GM18502 (cell line): ENCODE results near the gene DRC1.

ENCODE experiments used
- ATAC-seq: cut with Tn5 transposase; IDR thresholded peaks from one replicate; pipeline ENCODE4 v1.9.1; 2021; ENCODE audit warnings: mild to moderate bottlenecking; ENCODE audit not compliant: unreplicated experiment, poor library complexity

DRC1 gene

GRCh38 chr2:26442301-26442700, 40.6 kb downstream of the DRC1 start:
- no peak for ATAC-seq

- no peak for ATAC-seq
Measured at GRCh38 chr2:26442707-26443106, 41.0 kb downstream of the DRC1 start.

- ATAC-seq, result no peak
Measured at GRCh38 chr2:26444236-26444635, 42.5 kb downstream of the DRC1 start.

GRCh38 chr2:26448651-26449050, 46.9 kb downstream of the DRC1 start:
- ATAC-seq, result no peak

- no peak for ATAC-seq
Measured at GRCh38 chr2:26449278-26450030, 47.7 kb downstream of the DRC1 start.

GRCh38 chr2:26450031-26450635, 48.4 kb downstream of the DRC1 start:
- ATAC-seq, result no peak

GRCh38 chr2:26451700-26452099, 50.0 kb downstream of the DRC1 start:
- ATAC-seq, result no peak

- ATAC-seq, result no peak
Measured at GRCh38 chr2:26453421-26454329, 52.0 kb downstream of the DRC1 start.

- ATAC-seq, result no peak
Measured at GRCh38 chr2:26454561-26455001, 52.9 kb downstream of the DRC1 start.

GRCh38 chr2:26455037-26455669, 53.4 kb downstream of the DRC1 start:
- no peak for ATAC-seq

- ATAC-seq, result no peak
Measured at GRCh38 chr2:26455670-26456439, 54.1 kb downstream of the DRC1 start.

- ATAC-seq, result no peak
Measured at GRCh38 chr2:26456440-26457250, 54.9 kb downstream of the DRC1 start.

- ATAC-seq, result no peak
Measured at GRCh38 chr2:26457251-26457666, 55.5 kb downstream of the DRC1 start.

- no peak for ATAC-seq
Measured at GRCh38 chr2:26457695-26458364, 56.1 kb downstream of the DRC1 start.

GRCh38 chr2:26458365-26459042, 56.8 kb downstream of the DRC1 start:
- no peak for ATAC-seq

GRCh38 chr2:26459991-26460612, 58.4 kb downstream of the DRC1 start:
- no peak for ATAC-seq

GRCh38 chr2:26460613-26461031, 58.9 kb downstream of the DRC1 start:
- no peak for ATAC-seq
